NCI-H2196 treated with DMSO at 0.1 percent for 48 hours (cell line): Measurements from ENCODE around the gene LYVE1.

Experiments
- DNase-seq: peaks from one replicate; lab custom pipeline; 2025; ENCODE audit not compliant: unreplicated experiment; lab: John Stamatoyannopoulos, UW

Gene LYVE1

GRCh38 chr11:10594407-10594806 is 25.9 kb upstream of the LYVE1 start:
- DNase-seq, result no peak

- no peak for DNase-seq
Measured at GRCh38 chr11:10592331-10592730, 23.9 kb upstream of the LYVE1 start.

GRCh38 chr11:10591741-10592140 is 23.3 kb upstream of the LYVE1 start:
- no peak for DNase-seq

- no peak for DNase-seq
Measured at GRCh38 chr11:10590218-10590915, 21.9 kb upstream of the LYVE1 start.

- no peak for DNase-seq
Measured at GRCh38 chr11:10588904-10589303, 20.4 kb upstream of the LYVE1 start.

- DNase-seq, result no peak
Measured at GRCh38 chr11:10587995-10588394, 19.5 kb upstream of the LYVE1 start.

- DNase-seq, result no peak
Measured at GRCh38 chr11:10587388-10587787, 18.9 kb upstream of the LYVE1 start.

- no peak for DNase-seq
Measured at GRCh38 chr11:10584071-10584501, 15.6 kb upstream of the LYVE1 start.

- DNase-seq, result no peak
Measured at GRCh38 chr11:10581481-10582019, 13.1 kb upstream of the LYVE1 start.

- DNase-seq, result no peak
Measured at GRCh38 chr11:10580623-10581022, 12.2 kb upstream of the LYVE1 start.

GRCh38 chr11:10579700-10580099 is 11.2 kb upstream of the LYVE1 start:
- no peak for DNase-seq

- DNase-seq, result no peak
Measured at GRCh38 chr11:10576035-10576398, 7.6 kb upstream of the LYVE1 start.

- DNase-seq, result no peak
Measured at GRCh38 chr11:10575346-10576034, 7.0 kb upstream of the LYVE1 start.

GRCh38 chr11:10573556-10573955 is 5.1 kb upstream of the LYVE1 start:
- no peak for DNase-seq

GRCh38 chr11:10573028-10573427 is 4.6 kb upstream of the LYVE1 start:
- DNase-seq, result no peak

- no peak for DNase-seq
Measured at GRCh38 chr11:10572533-10572932, 4.1 kb upstream of the LYVE1 start.

- DNase-seq, result no peak
Measured at GRCh38 chr11:10567446-10567845, 1.0 kb downstream of the LYVE1 start.

- no peak for DNase-seq
Measured at GRCh38 chr11:10566257-10566957, 2.1 kb downstream of the LYVE1 start.

GRCh38 chr11:10565493-10565892 is 3.0 kb downstream of the LYVE1 start:
- DNase-seq, result no peak

- no peak for DNase-seq
Measured at GRCh38 chr11:10564696-10565318, 3.7 kb downstream of the LYVE1 start.

GRCh38 chr11:10564030-10564429 is 4.4 kb downstream of the LYVE1 start:
- no peak for DNase-seq
